K562 (cell line): ENCODE results near the gene FAM149A.

Source experiments
- BRCA1 ChIP-seq, 2 experiments: fragments of 450-650 bp in 1 of 2; sonication (generic) in 1 of 2; formaldehyde crosslinking in 1 of 2; IDR thresholded peaks; 2 replicates each; pipeline versions ENCODE4 v1.5.0 to v1.6.1; 2017 to 2020; ENCODE audit warnings: mild to moderate bottlenecking in 1 of 2, missing genetic modification reagents in 1 of 2
- EP300 ChIP-seq: IDR thresholded peaks from 2 replicates; pipeline ENCODE4 v1.6.1; 2012; ENCODE audit warnings: low read length, improper control_type of control experiment
- IFI16 ChIP-seq: fragments of 250-450 bp; sonication (Bioruptor Pico); IDR thresholded peaks from 2 replicates; pipeline ENCODE4 v2.1.2; 2022; ENCODE audit warnings: mild to moderate bottlenecking, inconsistent platforms
- KLF13 ChIP-seq: fragments of 450-650 bp; IDR thresholded peaks from 2 replicates; pipeline ENCODE4 v1.6.1; 2016; ENCODE audit warnings: missing genetic modification characterization, low read depth, mild to moderate bottlenecking, missing compliant biosample characterization, moderate library complexity, borderline replicate concordance
- MYNN ChIP-seq, 2 experiments: sonication (generic); formaldehyde crosslinking in 1 of 2; IDR thresholded peaks; 2 replicates each; pipeline versions ENCODE4 v1.5.0 to v1.6.1; 2016 to 2020; ENCODE audit warnings: antibody characterized with exemption in 1 of 2, missing genetic modification reagents in 1 of 2
- XRCC3 ChIP-seq: fragments of 450-650 bp; IDR thresholded peaks from 2 replicates; pipeline ENCODE4 v1.6.1; 2017; ENCODE audit warnings: mild to moderate bottlenecking, moderate library complexity
- ZNF507 ChIP-seq: conservative IDR thresholded peaks from 2 replicates; pipeline ENCODE4 v1.6.1; 2017; ENCODE audit warnings: missing genetic modification characterization, missing compliant biosample characterization

DNA sequence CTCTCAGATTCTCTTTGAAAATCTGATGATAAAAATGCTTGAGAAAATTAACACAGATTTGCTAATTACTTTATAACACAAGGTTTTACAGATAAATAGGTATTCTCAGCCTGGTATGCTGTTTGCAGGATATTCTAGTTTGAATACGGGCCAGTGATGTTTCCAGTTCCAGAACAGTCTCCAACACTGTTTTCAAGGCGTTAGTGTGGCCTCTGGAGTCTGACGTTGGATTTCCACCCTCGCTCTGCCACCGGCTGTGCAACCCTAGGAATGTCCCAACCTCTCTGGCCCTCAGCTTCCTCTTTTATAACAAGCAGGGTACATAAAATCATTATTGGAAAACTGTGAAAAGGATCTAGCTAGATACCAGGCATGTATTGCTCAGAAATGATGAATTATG, 63.1 kb downstream of the FAM149A start:
- TF ChIP-seq XRCC3 (no peak), MYNN (IDR thresholded peaks at IDR 0.05) (no peak), MYNN (CRISPR knock-in tag; IDR thresholded peaks at IDR 0.05) (no peak), KLF13 (tag) (no peak), EP300 (no peak), BRCA1 (IDR thresholded peaks at IDR 0.05) (no peak), BRCA1 (CRISPR knock-in tag; IDR thresholded peaks at IDR 0.05) (no peak), ZNF507 (tag) (no peak), IFI16 (no peak)
